Ectodermal cell (in vitro differentiated cells): ENCODE results near the gene STAG1.

Experiments
- H3K27ac ChIP-seq: 2 replicates; pipeline ENCODE4 v1.7.0; 2013; ENCODE audit warnings: mild to moderate bottlenecking, low read depth, low read length; ENCODE audit not compliant: insufficient read depth, poor library complexity, severe bottlenecking
- H3K27me3 ChIP-seq: 2 replicates; pipeline ENCODE4 v1.7.0; 2013; ENCODE audit warnings: mild to moderate bottlenecking, low read length; ENCODE audit not compliant: insufficient read depth, control insufficient read depth, poor library complexity, severe bottlenecking
- H3K36me3 ChIP-seq: one replicate; pipeline ENCODE4 v1.7.0; 2013; ENCODE audit warnings: low read length; ENCODE audit not compliant: control insufficient read depth, insufficient read depth
- H3K4me1 ChIP-seq: one replicate; pipeline ENCODE4 v1.7.0; 2013; ENCODE audit warnings: low read length; ENCODE audit not compliant: control insufficient read depth, insufficient read depth
- H3K4me3 ChIP-seq: 2 replicates; pipeline ENCODE4 v1.7.0; 2013; ENCODE audit warnings: low read depth, low read length, control low read depth; ENCODE audit not compliant: insufficient read depth
- H3K9me3 ChIP-seq: 2 replicates; pipeline ENCODE4 v1.7.0; 2013; ENCODE audit warnings: mild to moderate bottlenecking, low read length, moderate library complexity; ENCODE audit not compliant: control insufficient read depth
- WGBS, 2 experiments: methylation state at CpG; one replicate each; pipeline ENCODE4 v1.1.7; 2013; ENCODE audit warnings: missing lambda C conversion rate in 2 of 2; 5-methylcytosine and 5-hydroxymethylcytosine counted together

The STAG1 gene

DNA sequence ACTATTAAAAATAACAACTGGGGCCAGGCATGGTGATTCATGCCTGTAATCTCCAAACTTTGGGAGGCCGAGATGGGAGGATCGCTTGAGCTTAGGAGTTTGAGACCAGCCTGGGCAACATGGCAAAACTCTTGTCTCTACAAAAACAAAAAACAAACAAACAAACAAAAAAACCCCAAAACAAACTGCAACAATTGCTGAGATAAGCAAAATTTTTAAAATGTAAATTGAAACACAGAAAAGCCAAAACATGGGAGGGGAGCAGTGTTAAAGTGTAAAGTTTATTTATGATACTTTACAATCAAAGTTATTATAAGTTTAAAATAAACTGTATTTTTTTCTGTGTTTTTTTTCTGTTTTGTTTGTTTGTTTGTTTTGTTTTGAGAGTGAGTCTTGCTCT lies 294.4 kb downstream of the STAG1 start:
- no peak overlapping the region for H3K27ac ChIP-seq
- no peaks in the 10 kb centered on the region for H3K4me1 ChIP-seq
- no peaks in the 10 kb centered on the region for H3K9me3 ChIP-seq
- H3K4me3 ChIP-seq = no peak overlapping the region
- H3K36me3 ChIP-seq = peaks cover 22% of the 10 kb centered on the region
- no peaks in the 10 kb centered on the region for H3K27me3 ChIP-seq
- 93 to 94% methylated on average over 2 of the region's 2 CpGs for WGBS, 2 experiments

DNA sequence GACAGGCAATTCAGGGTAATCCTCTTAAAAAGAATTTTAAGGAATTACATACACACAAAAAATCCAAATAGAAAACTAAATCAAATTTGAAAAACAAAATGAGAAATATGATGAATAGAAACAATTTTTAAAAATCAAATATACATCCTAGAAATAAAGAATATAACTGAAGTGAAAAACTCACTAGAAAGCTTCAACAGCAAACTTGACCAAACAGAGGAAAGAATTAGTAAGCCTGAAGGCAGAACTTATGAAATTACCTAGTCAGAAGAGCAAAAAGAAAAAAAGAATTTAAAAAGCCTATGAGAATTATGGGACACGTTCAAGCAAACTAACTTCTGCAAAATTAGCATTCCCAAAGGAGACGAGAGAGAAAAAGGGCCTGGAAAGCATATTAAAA lies 296.0 kb downstream of the STAG1 start:
- H3K27ac ChIP-seq = no peak overlapping the region
- no peaks in the 10 kb centered on the region for H3K9me3 ChIP-seq
- no peaks in the 10 kb centered on the region for H3K27me3 ChIP-seq
- no peaks in the 10 kb centered on the region for H3K4me1 ChIP-seq
- no peak overlapping the region for H3K4me3 ChIP-seq
- WGBS, 2 experiments = 96% methylated on average over 2 of the region's 2 CpGs
- peaks cover 18% of the 10 kb centered on the region for H3K36me3 ChIP-seq

DNA sequence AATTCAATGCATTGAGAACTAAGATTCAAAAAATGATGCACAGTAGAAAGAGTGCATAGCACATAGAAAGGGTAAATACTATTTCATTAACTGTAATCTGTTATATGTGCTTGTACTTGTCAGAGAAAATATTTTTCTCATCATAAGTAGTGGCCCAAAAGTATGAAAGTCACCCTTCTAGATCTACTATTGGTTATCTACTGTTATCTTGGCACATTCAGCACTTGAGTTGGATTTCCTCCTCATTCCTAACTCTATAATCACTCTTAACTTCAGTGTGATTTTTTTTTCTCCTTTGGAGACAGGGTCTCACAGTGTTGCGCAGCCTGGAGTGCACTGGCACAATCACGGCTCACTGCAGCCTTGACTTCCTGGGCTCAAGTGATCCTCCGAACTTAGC lies 307.6 kb downstream of the STAG1 start:
- Histone ChIP-seq H3K27ac (no peak overlapping the region), H3K36me3 (no peaks in the 10 kb centered on the region), H3K9me3 (no peaks in the 10 kb centered on the region), H3K27me3 (no peaks in the 10 kb centered on the region), H3K4me1 (no peaks in the 10 kb centered on the region), H3K4me3 (no peak overlapping the region)
- 95 to 97% methylated on average over 3 of the region's 3 CpGs for WGBS, 2 experiments

DNA sequence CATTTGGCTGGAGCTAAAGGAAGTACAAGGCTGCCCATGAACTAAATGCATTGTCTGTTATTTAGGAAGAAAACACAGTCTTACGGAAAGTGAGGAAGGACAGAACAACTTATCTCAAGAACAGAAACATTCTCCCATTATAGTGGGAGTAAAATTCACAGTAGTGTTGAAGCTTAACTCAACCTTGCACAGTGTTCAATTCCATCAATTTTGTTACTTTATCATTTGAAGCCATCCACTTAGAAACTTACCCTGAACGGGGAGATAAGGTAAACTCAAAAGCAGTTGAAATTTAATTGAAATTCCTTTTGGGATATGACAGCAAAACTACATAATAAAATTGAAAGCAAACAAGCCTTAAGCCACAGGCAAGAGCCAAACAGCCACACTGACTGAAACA lies 315.1 kb downstream of the STAG1 start:
- Histone ChIP-seq H3K27me3 (no peaks in the 10 kb centered on the region), H3K27ac (no peak overlapping the region), H3K4me1 (no peaks in the 10 kb centered on the region), H3K9me3 (no peaks in the 10 kb centered on the region), H3K36me3 (no peaks in the 10 kb centered on the region), H3K4me3 (no peak overlapping the region)
- 100% methylated on average over 1 to 2 of the region's 2 CpGs for WGBS, 2 experiments

DNA sequence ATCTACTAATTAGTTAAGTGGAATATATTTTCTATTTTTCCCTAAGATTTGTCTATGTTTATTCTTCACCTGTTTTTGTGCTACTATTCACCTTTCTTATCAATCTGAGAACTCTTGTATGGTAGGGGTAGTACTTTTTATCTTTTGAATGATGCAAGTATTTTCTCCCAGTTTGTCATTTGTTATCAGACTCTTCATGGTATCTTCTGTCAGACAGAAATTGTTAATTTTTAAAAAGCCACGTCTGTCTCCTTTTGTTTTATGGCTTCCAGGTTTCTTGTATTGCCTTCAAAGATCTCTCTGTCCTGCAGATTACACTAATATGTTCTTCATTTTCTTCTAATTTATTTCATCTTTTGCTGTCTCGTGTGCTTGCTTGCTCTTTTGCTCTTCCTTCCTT lies 317.7 kb downstream of the STAG1 start:
- WGBS, 2 experiments = 93% methylated on average over 2 of the region's 2 CpGs
- H3K27ac ChIP-seq = no peak overlapping the region

DNA sequence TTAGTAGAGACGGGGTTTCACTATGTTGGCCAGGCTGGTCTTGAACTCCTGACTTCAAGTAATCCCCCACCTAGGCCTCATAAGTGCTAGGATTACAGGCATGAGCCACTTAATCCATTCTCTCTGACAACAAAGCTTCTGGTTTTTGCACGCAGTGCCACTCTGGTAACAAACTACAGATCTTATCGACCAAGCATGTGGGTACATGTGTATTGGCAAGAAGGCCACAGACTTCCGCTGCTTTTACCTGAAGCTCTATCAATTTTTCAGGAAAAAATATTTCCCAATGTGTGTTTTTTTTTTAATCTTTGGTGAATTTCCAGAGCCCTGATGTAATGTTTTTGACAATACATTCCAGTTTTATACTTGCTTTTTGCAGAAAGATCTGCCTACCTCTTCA lies 319.5 kb downstream of the STAG1 start:
- no peak overlapping the region for H3K27ac ChIP-seq
- H3K9me3 ChIP-seq = no peaks in the 10 kb centered on the region
- H3K4me1 ChIP-seq = no peaks in the 10 kb centered on the region
- WGBS, 2 experiments = 95 to 98% methylated on average over 4 of the region's 4 CpGs
- H3K4me3 ChIP-seq = no peak overlapping the region
- H3K36me3 ChIP-seq = no peaks in the 10 kb centered on the region
- no peaks in the 10 kb centered on the region for H3K27me3 ChIP-seq

More for the DNA sequence above, 317.7 kb downstream of the STAG1 start:
- Histone ChIP-seq H3K9me3 (no peaks in the 10 kb centered on the region), H3K27me3 (no peaks in the 10 kb centered on the region), H3K4me1 (no peaks in the 10 kb centered on the region), H3K4me3 (no peak overlapping the region), H3K36me3 (no peaks in the 10 kb centered on the region)

DNA sequence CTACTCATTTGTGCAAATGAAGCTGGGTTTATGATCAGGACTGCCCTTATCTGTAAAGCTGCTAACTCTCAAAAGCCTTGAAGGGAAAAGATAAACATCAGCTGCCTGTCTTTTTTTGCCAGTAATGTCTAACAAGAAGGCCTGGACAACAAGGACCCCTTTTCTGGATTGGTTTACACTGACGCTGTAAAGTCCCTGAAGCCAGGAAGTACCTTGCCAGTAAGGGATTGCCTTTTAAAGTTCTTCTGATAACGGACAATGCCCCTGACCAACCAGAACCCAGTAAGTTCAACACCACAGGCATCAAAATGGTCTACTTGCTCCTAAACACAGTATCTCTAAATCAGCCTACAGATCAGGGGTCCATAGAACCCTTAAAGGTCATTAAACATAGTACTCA lies 324.0 kb downstream of the STAG1 start:
- 93 to 99% methylated on average over 2 of the region's 2 CpGs for WGBS, 2 experiments
- Histone ChIP-seq H3K36me3 (no peaks in the 10 kb centered on the region), H3K4me3 (no peak overlapping the region), H3K27me3 (no peaks in the 10 kb centered on the region), H3K27ac (no peak overlapping the region), H3K9me3 (no peaks in the 10 kb centered on the region), H3K4me1 (no peaks in the 10 kb centered on the region)

DNA sequence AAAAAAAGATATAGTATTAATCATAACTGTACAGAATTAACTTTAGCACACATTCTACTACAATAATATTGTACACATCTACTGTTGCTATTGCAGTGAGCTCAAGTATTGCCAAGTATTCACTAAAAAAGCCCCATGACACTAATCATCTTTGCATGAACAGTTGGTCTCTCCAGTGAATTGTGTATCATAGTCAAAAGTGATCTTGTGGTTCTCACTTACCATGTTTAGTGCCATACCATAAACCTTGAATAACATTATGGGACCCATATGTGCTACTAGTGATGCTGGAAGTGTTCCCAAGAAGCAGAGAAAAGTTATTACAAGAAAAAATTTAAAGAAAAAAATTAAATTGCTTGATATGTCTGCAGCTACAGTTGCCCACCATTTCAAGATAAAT lies 324.9 kb downstream of the STAG1 start:
- no peaks in the 10 kb centered on the region for H3K9me3 ChIP-seq
- H3K27me3 ChIP-seq = no peaks in the 10 kb centered on the region
- no peak overlapping the region for H3K4me3 ChIP-seq
- no peak overlapping the region for H3K27ac ChIP-seq
- no peaks in the 10 kb centered on the region for H3K4me1 ChIP-seq
- H3K36me3 ChIP-seq = no peaks in the 10 kb centered on the region

DNA sequence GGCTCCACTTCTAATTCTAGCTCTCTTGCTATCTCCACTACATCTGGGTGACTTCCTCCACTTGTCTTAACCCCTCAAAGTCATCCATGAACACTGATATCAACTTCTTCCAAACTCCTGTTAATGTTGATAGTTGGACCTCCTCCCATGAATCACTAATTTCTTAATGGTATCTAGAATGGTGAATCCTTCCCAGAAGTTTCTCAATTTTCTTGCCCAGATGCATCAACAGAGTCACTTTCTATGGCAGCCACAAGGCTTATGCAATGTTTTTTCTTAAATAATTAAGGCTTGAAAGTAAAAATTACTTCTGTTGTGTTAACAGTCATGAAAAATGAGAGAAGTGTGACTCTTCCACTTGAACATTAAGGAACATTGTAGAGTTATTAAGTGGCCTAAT lies 337.7 kb downstream of the STAG1 start:
- Histone ChIP-seq H3K4me3 (no peak overlapping the region), H3K9me3 (no peaks in the 10 kb centered on the region), H3K27me3 (no peaks in the 10 kb centered on the region), H3K4me1 (no peaks in the 10 kb centered on the region), H3K36me3 (no peaks in the 10 kb centered on the region), H3K27ac (no peak overlapping the region)

DNA sequence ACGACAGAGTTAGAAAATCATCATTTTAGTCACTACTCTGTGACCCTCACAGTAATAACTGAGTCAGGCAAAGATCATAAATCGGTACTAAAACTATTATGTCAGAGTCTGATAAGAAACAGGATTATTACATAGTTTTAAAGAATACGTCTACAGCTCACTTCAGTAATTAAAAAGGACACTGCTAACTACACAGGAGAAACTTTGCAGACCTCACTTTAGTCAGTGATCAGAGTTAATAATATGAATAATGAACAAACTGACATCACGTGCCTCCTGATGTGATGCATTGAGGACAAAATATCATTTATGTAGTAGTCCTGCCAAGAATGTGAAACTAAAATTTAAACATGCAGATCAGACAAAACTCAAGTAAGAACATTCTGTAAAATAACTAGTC lies 339.9 kb downstream of the STAG1 start:
- no peak overlapping the region for H3K4me3 ChIP-seq
- no peaks in the 10 kb centered on the region for H3K36me3 ChIP-seq
- 92 to 95% methylated on average over 2 to 4 of the region's 4 CpGs for WGBS, 2 experiments
- H3K4me1 ChIP-seq = no peaks in the 10 kb centered on the region
- no peaks in the 10 kb centered on the region for H3K27me3 ChIP-seq
- H3K9me3 ChIP-seq = no peaks in the 10 kb centered on the region
- no peak overlapping the region for H3K27ac ChIP-seq

DNA sequence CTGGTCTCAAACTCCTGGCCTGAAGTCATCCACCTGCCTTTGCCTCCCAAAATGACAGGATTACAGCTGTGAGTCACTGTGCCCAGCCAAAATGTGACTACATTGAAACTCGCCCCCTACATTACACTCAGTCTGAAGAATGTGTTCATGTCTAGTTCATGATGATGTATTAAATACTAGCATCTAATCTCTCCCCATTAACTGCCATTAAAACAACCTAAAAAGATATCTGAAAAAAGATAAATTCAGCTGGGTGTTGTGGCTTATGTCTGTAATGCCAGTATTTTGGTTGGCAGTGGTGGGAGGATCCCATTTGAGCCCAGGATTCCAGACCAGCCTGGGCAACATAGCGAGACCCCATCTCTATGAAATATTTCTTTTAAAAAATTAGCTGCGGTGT lies 342.6 kb downstream of the STAG1 start:
- H3K27me3 ChIP-seq = no peaks in the 10 kb centered on the region
- WGBS, 2 experiments = 98 to 100% methylated on average over 2 to 3 of the region's 3 CpGs
- H3K4me1 ChIP-seq = no peaks in the 10 kb centered on the region
- H3K4me3 ChIP-seq = no peak overlapping the region
- H3K36me3 ChIP-seq = no peaks in the 10 kb centered on the region
- no peaks in the 10 kb centered on the region for H3K9me3 ChIP-seq
- no peak overlapping the region for H3K27ac ChIP-seq
